Keratinocyte (primary cell): ENCODE results near the gene DIAPH1. TPM values are rescaled to one million over a fixed set of nuclear protein-coding genes. Genes with fewer than 3 reads are reported as not detected.

Experiments used
- DNase-seq: peaks from one replicate; pipeline ENCODE4 v3.0.0-alpha.2; 2011; ENCODE audit warnings: low read depth, missing footprints, low spot score
- FAIRE-seq: peaks from 2 replicates; lab custom pipeline; 2011; peaks lifted over from hg19 to GRCh38; lab: Jason Lieb, UNC
- H2AFZ ChIP-seq: 2 replicates; pipeline ENCODE4 v1.6.0; 2012; ENCODE audit warnings: low read length, control low read depth, inconsistent platforms; ENCODE audit not compliant: control insufficient read depth
- H3K27ac ChIP-seq: 2 replicates; pipeline ENCODE4 v1.5.1; 2011; ENCODE audit warnings: low read length; ENCODE audit not compliant: control insufficient read depth, insufficient read depth
- H3K27me3 ChIP-seq: 3 replicates; pipeline ENCODE4 v1.6.0; 2011; ENCODE audit warnings: low read length; ENCODE audit not compliant: control insufficient read depth, insufficient read depth; ENCODE audit errors: extremely low read depth
- H3K36me3 ChIP-seq, 2 experiments: 2 replicates in 1 of 2; 3 replicates in 1 of 2; pipeline ENCODE4 v1.5.1; 2011; ENCODE audit warnings: low read length in 2 of 2, mild to moderate bottlenecking in 1 of 2; ENCODE audit not compliant: control insufficient read depth in 2 of 2, insufficient read depth in 2 of 2; ENCODE audit errors: extremely low read depth in 1 of 2
- H3K4me1 ChIP-seq: 3 replicates; pipeline ENCODE4 v1.5.1; 2011; ENCODE audit warnings: low read length; ENCODE audit not compliant: control insufficient read depth, insufficient read depth; ENCODE audit errors: extremely low read depth
- H3K4me2 ChIP-seq: 3 replicates; pipeline ENCODE4 v1.6.0; 2011; ENCODE audit warnings: low read depth, low read length; ENCODE audit not compliant: control insufficient read depth, insufficient read depth; ENCODE audit errors: extremely low read depth
- H3K4me3 ChIP-seq, 3 experiments: fragments of 200-600 bp in 1 of 3; sonication (generic) in 1 of 3; 2 replicates in 2 of 3; 3 replicates in 1 of 3; pipeline ENCODE4 v1.5.1; 2011 to 2016; ENCODE audit warnings: low read length in 3 of 3, mild to moderate bottlenecking in 3 of 3, control low read depth in 2 of 3, inconsistent platforms in 1 of 3, low read depth in 1 of 3, mixed read lengths in 1 of 3, mixed run types in 1 of 3, moderate library complexity in 1 of 3; ENCODE audit not compliant: control insufficient read depth in 2 of 3, insufficient read depth in 2 of 3; ENCODE audit errors: extremely low read depth in 1 of 3
- H3K79me2 ChIP-seq: 2 replicates; pipeline ENCODE4 v1.6.0; 2012; ENCODE audit warnings: low read length; ENCODE audit not compliant: control insufficient read depth, insufficient read depth
- H3K9ac ChIP-seq: 3 replicates; pipeline ENCODE4 v1.6.0; 2011; ENCODE audit warnings: low read length; ENCODE audit not compliant: control insufficient read depth, insufficient read depth; ENCODE audit errors: extremely low read depth
- H3K9me1 ChIP-seq: 3 replicates; pipeline ENCODE4 v1.6.0; 2011; ENCODE audit warnings: low read length; ENCODE audit not compliant: control insufficient read depth, insufficient read depth; ENCODE audit errors: extremely low read depth
- H3K9me3 ChIP-seq: 2 replicates; pipeline ENCODE4 v1.5.1; 2012; ENCODE audit warnings: low read depth, low read length; ENCODE audit not compliant: control insufficient read depth
- H4K20me1 ChIP-seq: 3 replicates; pipeline ENCODE4 v1.6.0; 2011; ENCODE audit warnings: low read length; ENCODE audit not compliant: control insufficient read depth, insufficient read depth; ENCODE audit errors: extremely low read depth
- EZH2 ChIP-seq: IDR thresholded peaks from one replicate; pipeline ENCODE4 v1.6.1; 2012; ENCODE audit warnings: inconsistent platforms, mild to moderate bottlenecking, low read length, moderate library complexity
- dilution Hi-C: fragments of 300-500 bp; cut with MboI; formaldehyde crosslinking; loops from one replicate; pipeline ENCODE4 v1.7.0; 2020; ENCODE audit warnings: low sequenced_read_pairs; ENCODE audit not compliant: extremely low pct_ligation_motif_present
- polyA plus RNA-seq, 5 experiments: library from polyadenylated mRNA; depleted of rRNA in 3 of 5; stranded (reverse) in 3 of 5; stranded (forward) in 1 of 5; unstranded in 1 of 5; fragments of >200 nt; gene quantifications; 1 replicate in 1 of 5; 2 replicates in 3 of 5; 3 replicates in 1 of 5; pipeline versions ENCODE4 v1.2.1 to v1.2.3, GENCODE V29; 2011 to 2012; ENCODE audit warnings: missing spikeins in 2 of 5, low read depth in 1 of 5, low replicate concordance in 1 of 5
- TF ChIP-seq, protein P1 (sequence below), 3 experiments: IDR thresholded peaks in 1 of 3; conservative IDR thresholded peaks in 1 of 3; optimal IDR thresholded peaks in 1 of 3; 2 replicates in 2 of 3; 3 replicates in 1 of 3; pipeline versions ENCODE3 to v1.5.1; 2011; ENCODE audit warnings: low read length in 3 of 3, mild to moderate bottlenecking in 3 of 3, moderate library complexity in 2 of 3, control low read depth in 1 of 3, inconsistent platforms in 1 of 3; ENCODE audit not compliant: insufficient read depth in 2 of 3; ENCODE audit errors: extremely low read depth in 1 of 3

DIAPH1 gene
- polyA plus RNA-seq, 1 donor (not counting 4 experiments of a cell fraction or from before 2014, with no cell fraction given), result 72.0 TPM

- FAIRE-seq (no peak), DNase-seq (no peak)
- Histone ChIP-seq H3K27me3 (no peaks in the 10 kb centered on the region), H3K36me3 (peaks cover 5 to 10% of the 10 kb centered on the region in 2 experiments), H3K9ac (peak overlapping the region; percentile 93), H3K4me3 (peak overlapping the region; percentile 84 to 97 (median 87)), H3K27ac (peak overlapping the region; percentile 87), H2AFZ (peak overlapping the region; percentile 90), H3K4me1 (peaks cover 26% of the 10 kb centered on the region), H3K79me2 (peaks cover 33% of the 10 kb centered on the region), H3K9me3 (no peaks in the 10 kb centered on the region), H3K9me1 (peaks cover 2% of the 10 kb centered on the region), H4K20me1 (peaks cover 3% of the 10 kb centered on the region), H3K4me2 (peak overlapping the region; percentile 100)
- TF ChIP-seq EZH2, result no peak
- TF ChIP-seq, protein P1, sequence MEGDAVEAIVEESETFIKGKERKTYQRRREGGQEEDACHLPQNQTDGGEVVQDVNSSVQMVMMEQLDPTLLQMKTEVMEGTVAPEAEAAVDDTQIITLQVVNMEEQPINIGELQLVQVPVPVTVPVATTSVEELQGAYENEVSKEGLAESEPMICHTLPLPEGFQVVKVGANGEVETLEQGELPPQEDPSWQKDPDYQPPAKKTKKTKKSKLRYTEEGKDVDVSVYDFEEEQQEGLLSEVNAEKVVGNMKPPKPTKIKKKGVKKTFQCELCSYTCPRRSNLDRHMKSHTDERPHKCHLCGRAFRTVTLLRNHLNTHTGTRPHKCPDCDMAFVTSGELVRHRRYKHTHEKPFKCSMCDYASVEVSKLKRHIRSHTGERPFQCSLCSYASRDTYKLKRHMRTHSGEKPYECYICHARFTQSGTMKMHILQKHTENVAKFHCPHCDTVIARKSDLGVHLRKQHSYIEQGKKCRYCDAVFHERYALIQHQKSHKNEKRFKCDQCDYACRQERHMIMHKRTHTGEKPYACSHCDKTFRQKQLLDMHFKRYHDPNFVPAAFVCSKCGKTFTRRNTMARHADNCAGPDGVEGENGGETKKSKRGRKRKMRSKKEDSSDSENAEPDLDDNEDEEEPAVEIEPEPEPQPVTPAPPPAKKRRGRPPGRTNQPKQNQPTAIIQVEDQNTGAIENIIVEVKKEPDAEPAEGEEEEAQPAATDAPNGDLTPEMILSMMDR (optimal IDR thresholded peaks at IDR 0.05 in 1 of 3, IDR thresholded peaks at IDR 0.05 in 1 of 3, conservative IDR thresholded peaks at IDR 0.05 in 1 of 3; ENCODE audit: extremely low read depth in 1 of 3, insufficient read depth in 2 of 3, low read length in 3 of 3), result peak; percentile 24 to 36 (median 28)
- dilution Hi-C loops, result no loop called here
Measured at GRCh38 chr5:141637767-141638419, 19.1 kb upstream of the DIAPH1 start.

GRCh38 chr5:141637123-141637766 lies 18.4 kb upstream of the DIAPH1 start:
- H3K9me3 ChIP-seq, result no peaks in the 10 kb centered on the region
- dilution Hi-C loops, result no loop called here

More at GRCh38 chr5:141637123-141637766, 18.4 kb upstream of the DIAPH1 start:
- peaks cover 25% of the 10 kb centered on the region for H3K4me1 ChIP-seq
- peaks cover 2% of the 10 kb centered on the region for H3K9me1 ChIP-seq
- H3K9ac ChIP-seq, result peak overlapping the region; percentile 93
- peaks cover 40% of the 10 kb centered on the region for H3K79me2 ChIP-seq
- peak overlapping the region; percentile 100 for H3K4me2 ChIP-seq
- peak overlapping the region; percentile 87 for H3K27ac ChIP-seq
- FAIRE-seq (no peak), DNase-seq (no peak)
- TF ChIP-seq, protein P1 (optimal IDR thresholded peaks at IDR 0.05 in 1 of 3, IDR thresholded peaks at IDR 0.05 in 1 of 3, conservative IDR thresholded peaks at IDR 0.05 in 1 of 3; ENCODE audit: extremely low read depth in 1 of 3, insufficient read depth in 2 of 3, low read length in 3 of 3), result no peak
- TF ChIP-seq EZH2, result no peak
- H3K36me3 ChIP-seq, result peaks cover 4 to 13% of the 10 kb centered on the region in 2 experiments
- H3K4me3 ChIP-seq, result peak overlapping the region; percentile 84 to 97 (median 87)
- no peaks in the 10 kb centered on the region for H3K27me3 ChIP-seq
- peaks cover 7% of the 10 kb centered on the region for H4K20me1 ChIP-seq
- H2AFZ ChIP-seq, result peak overlapping the region; percentile 90
